Stimulated activated CD4-positive, alpha-beta T cell treated with anti-CD3 and anti-CD28 coated beads, Interleukin-4, amount 100 ng/mL, for 48 hours (primary cell): Measurements from ENCODE around the gene GGTA1.
"Not testable (repeated sequence)": the region's sequence is repeated elsewhere in the genome, so short reads cannot be mapped to it uniquely, and the experiment has no call there.

Experiments
- DNase-seq, 2 donors: peaks; one replicate each; pipeline ENCODE4 v3.0.0-alpha.2; 2020; ENCODE audit warnings: low read depth in 2 of 2

Gene GGTA1

GRCh38 chr9:121458449-121458848, 41.2 kb downstream of the GGTA1 start:
- not testable (repeated sequence) for DNase-seq

- peak in 1 of 2 donors; percentile 8 for DNase-seq
These were observed 44.0 kb downstream of the GGTA1 start for GRCh38 chr9:121455527-121456239.

GRCh38 chr9:121454972-121455371, 44.7 kb downstream of the GGTA1 start:
- DNase-seq = no peak

- no peak for DNase-seq
These were observed 46.3 kb downstream of the GGTA1 start for GRCh38 chr9:121453232-121453892.

DNA sequence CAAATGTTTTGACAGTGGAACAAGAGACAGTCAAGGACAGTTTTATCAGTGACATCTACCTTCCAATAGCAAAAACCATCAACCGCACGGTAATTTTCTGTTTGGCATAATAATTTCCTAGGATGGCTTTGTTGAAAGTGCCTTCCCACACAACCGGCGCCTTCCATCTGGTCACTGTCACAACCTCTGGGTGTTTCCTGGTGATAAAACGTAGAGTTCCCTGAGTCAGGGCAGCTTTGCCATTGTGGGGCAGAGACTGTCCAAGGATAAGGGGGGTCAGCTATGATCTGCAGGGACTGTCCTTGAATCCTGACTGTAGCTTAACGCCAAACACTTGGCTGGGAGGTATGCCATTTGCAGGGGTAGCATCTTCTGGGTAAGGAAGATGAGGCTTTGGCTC, 47.6 kb downstream of the GGTA1 start:
- no peak for DNase-seq

DNA sequence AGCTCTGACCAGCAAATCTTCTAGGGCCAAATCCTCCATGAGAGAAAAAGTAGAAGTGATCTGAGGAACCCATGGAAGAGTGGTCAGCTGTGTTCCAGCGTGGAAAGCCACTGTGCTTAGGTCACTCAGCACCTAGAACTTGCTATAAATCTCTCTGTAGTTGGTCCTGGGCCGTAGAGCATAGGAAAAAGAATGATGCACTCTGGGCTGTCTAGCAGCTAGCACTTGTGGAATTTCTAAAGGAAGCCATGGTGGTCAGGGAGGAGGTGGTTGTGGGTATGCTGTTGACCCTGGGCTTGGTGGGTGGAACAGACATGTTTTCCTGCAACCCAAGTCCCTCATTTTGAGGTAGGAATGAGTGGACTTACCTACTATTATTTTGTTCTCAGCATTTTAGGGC, 48.1 kb downstream of the GGTA1 start:
- no peak for DNase-seq

- no peak for DNase-seq
These were observed 49.4 kb downstream of the GGTA1 start for GRCh38 chr9:121450241-121450640.

DNA sequence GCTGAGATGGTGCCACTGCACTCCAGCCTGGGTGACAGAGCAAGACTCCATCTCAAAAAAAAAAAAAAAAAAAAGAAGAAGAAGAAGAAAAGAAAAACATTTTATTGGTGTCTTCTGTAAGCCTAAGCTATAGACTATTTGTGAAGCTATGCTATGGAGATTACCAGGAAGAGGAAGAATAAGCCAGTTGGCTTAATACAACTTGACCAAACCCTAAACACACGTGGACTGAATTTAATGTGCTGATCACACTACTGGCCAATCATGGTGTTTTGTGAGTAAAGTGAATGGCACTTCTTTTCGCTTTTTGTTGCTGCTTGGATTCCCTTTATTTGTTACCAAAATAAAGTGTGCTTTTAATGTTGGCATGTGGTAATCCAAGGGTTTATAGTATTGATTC, 49.9 kb downstream of the GGTA1 start:
- no peak for DNase-seq

- no peak for DNase-seq
These were observed 52.3 kb downstream of the GGTA1 start for GRCh38 chr9:121447321-121447834.

- no peak for DNase-seq
These were observed 53.7 kb downstream of the GGTA1 start for GRCh38 chr9:121445986-121446385.

GRCh38 chr9:121443981-121444380, 55.7 kb downstream of the GGTA1 start:
- no peak for DNase-seq

GRCh38 chr9:121441165-121441564, 58.5 kb downstream of the GGTA1 start:
- no peak for DNase-seq

GRCh38 chr9:121439711-121440664, 59.7 kb downstream of the GGTA1 start:
- DNase-seq = no peak

- DNase-seq = no peak
These were observed 60.6 kb downstream of the GGTA1 start for GRCh38 chr9:121439016-121439415.

DNA sequence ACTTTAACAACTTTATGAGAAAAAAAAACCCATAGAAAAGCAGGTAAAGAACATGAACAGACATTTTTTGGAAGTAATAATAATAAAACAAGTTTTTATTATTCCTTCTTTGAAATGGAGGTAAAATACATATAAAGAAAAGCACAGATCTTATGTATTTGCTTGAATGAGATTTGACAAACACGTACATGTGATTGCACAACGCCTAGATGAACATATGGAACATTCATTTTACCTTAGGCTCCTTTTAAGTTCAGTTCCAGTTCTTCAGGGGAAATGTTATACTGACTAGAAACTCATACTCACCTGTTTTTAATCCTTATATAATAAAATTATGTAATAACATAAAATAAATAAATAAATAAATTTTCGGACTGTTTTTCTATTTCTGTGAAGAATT, 61.8 kb downstream of the GGTA1 start:
- no peak for DNase-seq

DNA sequence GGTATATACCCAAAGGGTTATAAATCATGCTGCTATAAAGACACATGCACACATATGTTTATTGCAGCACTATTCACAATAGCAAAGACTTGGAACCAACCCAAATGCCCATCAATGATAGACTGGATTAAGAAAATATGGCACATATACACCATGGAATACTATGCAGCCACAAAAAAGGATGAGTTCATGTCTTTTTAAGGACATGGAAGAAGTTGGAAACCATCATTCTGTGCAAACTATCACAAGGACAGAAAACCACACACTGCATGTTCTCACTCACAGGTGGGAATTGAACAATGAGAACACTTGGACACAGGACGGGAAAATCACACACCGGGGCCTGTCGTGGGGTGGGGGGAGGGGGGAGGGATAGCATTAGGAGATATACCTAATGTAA, 62.6 kb downstream of the GGTA1 start:
- DNase-seq = not testable (repeated sequence)

DNA sequence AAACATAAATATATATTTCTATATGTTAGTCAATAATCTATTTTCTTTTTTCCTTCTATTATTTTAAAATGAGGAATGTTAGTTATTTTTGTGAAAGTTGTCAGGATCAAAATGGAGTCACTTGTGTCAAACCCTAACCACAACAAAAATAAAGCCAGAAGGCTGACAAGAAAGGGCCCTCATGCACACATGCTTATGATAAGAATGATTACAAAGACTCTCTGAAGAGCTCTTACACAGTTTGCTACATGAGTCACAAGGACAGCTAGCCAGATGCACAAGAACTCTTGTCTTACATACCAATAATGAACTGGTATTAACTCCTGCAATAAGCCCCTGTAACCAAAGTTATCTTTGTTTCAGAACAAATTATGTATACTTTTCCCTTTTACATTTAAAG, 64.7 kb downstream of the GGTA1 start:
- DNase-seq = no peak

GRCh38 chr9:121427899-121428298, 71.7 kb downstream of the GGTA1 start:
- no peak for DNase-seq

- DNase-seq = no peak
These were observed 75.6 kb downstream of the GGTA1 start for GRCh38 chr9:121424024-121424432.

DNA sequence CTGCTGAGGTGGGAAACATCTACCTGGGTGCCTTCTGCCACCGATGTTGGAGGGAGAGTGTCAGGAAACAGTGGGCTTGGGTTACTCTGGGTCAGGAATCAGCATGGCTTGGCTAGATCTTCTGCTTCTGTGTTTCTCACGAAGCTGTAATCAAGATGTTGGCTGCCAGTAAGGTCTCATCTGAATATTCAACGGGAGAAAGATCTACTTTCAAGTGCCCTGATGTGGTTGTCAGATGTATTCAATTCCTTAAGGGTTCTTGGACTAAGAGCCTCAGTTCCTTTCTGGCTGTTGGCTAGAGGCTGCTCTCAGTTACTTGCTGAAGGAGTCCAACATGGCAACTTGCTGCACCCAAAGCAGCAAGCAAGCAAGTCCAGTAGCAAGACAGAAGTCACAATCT, 87.7 kb downstream of the GGTA1 start:
- DNase-seq = no peak

GRCh38 chr9:121405899-121406298, 93.7 kb downstream of the GGTA1 start:
- DNase-seq = no peak
